ENCODE data around the gene CENPS.

Gene CENPS

GRCh38 chr1:10430216-10431069 lies at the start of gene CENPS:
Gene CENPS, plus strand, starts transcription at chr1:10430433. Its CDS starts 85 bp downstream, at chr1:10430518.
- H3K27ac ChIP-seq: peak within 1 kb of the TSS; percentile 81
- no peaks in the 10 kb centered on the region for H3K9me3 ChIP-seq
- peak within 1 kb of the TSS; percentile 69 to 97 for H3K4me3 ChIP-seq (ENCODE audit: low read depth in 1 of 2, low read length in 1 of 2)
- no peaks in the 10 kb centered on the region for H3K27me3 ChIP-seq
- TF ChIP-seq, protein P1, sequence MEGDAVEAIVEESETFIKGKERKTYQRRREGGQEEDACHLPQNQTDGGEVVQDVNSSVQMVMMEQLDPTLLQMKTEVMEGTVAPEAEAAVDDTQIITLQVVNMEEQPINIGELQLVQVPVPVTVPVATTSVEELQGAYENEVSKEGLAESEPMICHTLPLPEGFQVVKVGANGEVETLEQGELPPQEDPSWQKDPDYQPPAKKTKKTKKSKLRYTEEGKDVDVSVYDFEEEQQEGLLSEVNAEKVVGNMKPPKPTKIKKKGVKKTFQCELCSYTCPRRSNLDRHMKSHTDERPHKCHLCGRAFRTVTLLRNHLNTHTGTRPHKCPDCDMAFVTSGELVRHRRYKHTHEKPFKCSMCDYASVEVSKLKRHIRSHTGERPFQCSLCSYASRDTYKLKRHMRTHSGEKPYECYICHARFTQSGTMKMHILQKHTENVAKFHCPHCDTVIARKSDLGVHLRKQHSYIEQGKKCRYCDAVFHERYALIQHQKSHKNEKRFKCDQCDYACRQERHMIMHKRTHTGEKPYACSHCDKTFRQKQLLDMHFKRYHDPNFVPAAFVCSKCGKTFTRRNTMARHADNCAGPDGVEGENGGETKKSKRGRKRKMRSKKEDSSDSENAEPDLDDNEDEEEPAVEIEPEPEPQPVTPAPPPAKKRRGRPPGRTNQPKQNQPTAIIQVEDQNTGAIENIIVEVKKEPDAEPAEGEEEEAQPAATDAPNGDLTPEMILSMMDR (IDR thresholded peaks at IDR 0.05): peak; percentile 93
- no peaks in the 10 kb centered on the region for H3K36me3 ChIP-seq
- peaks cover 34 to 45% of the 10 kb centered on the region in 2 experiments for H3K4me1 ChIP-seq (ENCODE audit: control insufficient read depth in 1 of 2, insufficient read depth in 1 of 2, low read depth in 1 of 2, low read length in 1 of 2)

GRCh38 chr1:10380594-10381275 lies 49.5 kb upstream of the CENPS start:
- peaks cover 40 to 41% of the 10 kb centered on the region in 2 experiments for H3K4me1 ChIP-seq (ENCODE audit: control insufficient read depth in 1 of 2, insufficient read depth in 1 of 2, low read depth in 1 of 2, low read length in 1 of 2)
- no peaks in the 10 kb centered on the region for H3K9me3 ChIP-seq
- H3K4me3 ChIP-seq (ENCODE audit: low read depth in 1 of 2, low read length in 1 of 2): no peak overlapping the region
- H3K36me3 ChIP-seq: peaks cover 47% of the 10 kb centered on the region
- TF ChIP-seq, protein P1 (IDR thresholded peaks at IDR 0.05): no peak
- H3K27ac ChIP-seq: peak overlapping the region; percentile 93
- no peaks in the 10 kb centered on the region for H3K27me3 ChIP-seq

- Histone ChIP-seq H3K4me3 (ENCODE audit: low read depth in 1 of 2, low read length in 1 of 2) (no peak overlapping the region), H3K27ac (no peak overlapping the region), H3K27me3 (no peaks in the 10 kb centered on the region), H3K36me3 (peaks cover 35% of the 10 kb centered on the region), H3K4me1 (ENCODE audit: control insufficient read depth in 1 of 2, insufficient read depth in 1 of 2, low read depth in 1 of 2, low read length in 1 of 2) (peaks cover 48 to 49% of the 10 kb centered on the region in 2 experiments), H3K9me3 (no peaks in the 10 kb centered on the region)
- TF ChIP-seq, protein P1 (IDR thresholded peaks at IDR 0.05): no peak
These were observed 46.6 kb upstream of the CENPS start for GRCh38 chr1:10383630-10384029.

DNA sequence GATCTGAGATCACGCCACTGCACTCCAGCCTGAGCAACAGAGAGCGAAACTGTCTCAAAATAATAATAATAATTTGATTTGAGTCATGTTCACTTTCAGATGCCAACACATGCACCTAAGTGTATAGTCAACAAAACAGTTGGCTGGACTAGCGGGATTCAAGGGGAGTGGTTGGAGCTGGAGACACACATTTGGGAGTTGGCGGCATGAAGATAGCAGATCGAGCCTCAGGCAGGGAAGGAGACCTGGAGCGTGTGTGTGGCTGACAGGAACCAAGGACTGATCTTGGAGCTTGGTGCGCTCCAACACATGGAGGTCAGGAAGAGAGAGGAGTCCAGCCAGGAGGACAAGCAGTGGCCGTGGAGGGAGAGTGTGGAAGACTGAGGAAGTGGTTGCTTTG lies 46.0 kb upstream of the CENPS start:
- TF ChIP-seq, protein P1 (IDR thresholded peaks at IDR 0.05): no peak
- peak overlapping the region; percentile 46 for H3K27ac ChIP-seq
- peaks cover 35% of the 10 kb centered on the region for H3K36me3 ChIP-seq
- H3K4me3 ChIP-seq (ENCODE audit: low read depth in 1 of 2, low read length in 1 of 2): no peak overlapping the region
- no peaks in the 10 kb centered on the region for H3K27me3 ChIP-seq
- peaks cover 48 to 49% of the 10 kb centered on the region in 2 experiments for H3K4me1 ChIP-seq (ENCODE audit: control insufficient read depth in 1 of 2, insufficient read depth in 1 of 2, low read depth in 1 of 2, low read length in 1 of 2)
- H3K9me3 ChIP-seq: no peaks in the 10 kb centered on the region

GRCh38 chr1:10386761-10387676 lies 43.2 kb upstream of the CENPS start:
- Histone ChIP-seq H3K27ac (peak overlapping the region; percentile 91), H3K4me3 (ENCODE audit: low read depth in 1 of 2, low read length in 1 of 2) (peak overlapping the region; percentile 31 to 46), H3K27me3 (no peaks in the 10 kb centered on the region), H3K9me3 (no peaks in the 10 kb centered on the region), H3K36me3 (peaks cover 28% of the 10 kb centered on the region), H3K4me1 (ENCODE audit: control insufficient read depth in 1 of 2, insufficient read depth in 1 of 2, low read depth in 1 of 2, low read length in 1 of 2) (peaks cover 66 to 68% of the 10 kb centered on the region in 2 experiments)
- TF ChIP-seq, protein P1 (IDR thresholded peaks at IDR 0.05): no peak
